Left lung (tissue), 10 donors: ENCODE results near the gene TPRA1. TPM values are rescaled to one million over a fixed set of nuclear protein-coding genes. Genes with fewer than 3 reads are reported as not detected.

Source experiments
- ATAC-seq: fragments of 200-7000 bp; cut with Tn5 transposase; one replicate; pipeline ENCODE4 v1.9.1; 2020; ENCODE audit warnings: moderate library complexity
- DNase-seq, 4 donors: peaks; one replicate each; pipeline ENCODE4 v3.0.0-alpha.2; 2013 to 2020
- H3K27ac ChIP-seq, 2 donors: fragments of 200-600 bp; sonication (generic) in 1 of 2; one replicate each; pipeline versions ENCODE4 v1.5.0 to v1.8.0; 2020 to 2021
- H3K27me3 ChIP-seq, 2 donors: fragments of 200-600 bp; sonication (generic) in 1 of 2; one replicate each; pipeline versions ENCODE4 v1.5.0 to v1.8.0; 2020 to 2021
- H3K36me3 ChIP-seq, 2 donors: fragments of 200-600 bp; sonication (generic) in 1 of 2; one replicate each; pipeline versions ENCODE4 v1.5.0 to v1.8.0; 2020 to 2021
- H3K4me1 ChIP-seq, 2 donors: fragments of 200-600 bp; one replicate each; pipeline ENCODE4 v1.8.0; 2021
- H3K4me3 ChIP-seq, 2 donors: fragments of 200-600 bp; sonication (generic) in 1 of 2; one replicate each; pipeline versions ENCODE4 v1.5.0 to v1.8.0; 2020 to 2021; ENCODE audit warnings: mild to moderate bottlenecking in 1 of 2
- H3K9me3 ChIP-seq, 2 donors: fragments of 200-600 bp; sonication (generic) in 1 of 2; one replicate each; pipeline versions ENCODE4 v1.5.0 to v1.8.0; 2020 to 2021
- intact Hi-C, 2 donors: fragments of 100-400 bp; cut with DNase I; formaldehyde crosslinking; loops; one replicate each; pipeline versions ENCODE4 v1.11.2 to v1.14.2; 2022
- polyA plus RNA-seq, 6 donors: library from polyadenylated mRNA; unstranded; fragments of 120-200 nt; gene quantifications; one replicate each; pipeline ENCODE4 v1.2.1, GENCODE V29; 2013; ENCODE audit not compliant: insufficient read length in 6 of 6
- total RNA-seq, 2 donors: library from RNA; stranded (reverse); fragmentation: NEBNext Ultra II Directional; extraction: Animal tissue kit (Norgen Biotek cat#: 25700); gene quantifications; one replicate each; pipeline ENCODE4 v1.2.1, GENCODE V29; 2021
- TF ChIP-seq, protein P1 (sequence below), 2 donors: fragments of 200-600 bp; sonication (generic) in 1 of 2; IDR thresholded peaks; one replicate each; pipeline versions ENCODE4 v1.5.0 to v1.8.0; 2021; ENCODE audit warnings: antibody characterized with exemption in 2 of 2
- donor health status: DM: no; HTN: yes; CAD: no.
- donor health status: DM: no; HTN: no; CAD: no.

TPRA1 gene
- total and polyA plus RNA-seq, 8 donors = 25.1 to 40.5 (median 32.0) TPM

DNA sequence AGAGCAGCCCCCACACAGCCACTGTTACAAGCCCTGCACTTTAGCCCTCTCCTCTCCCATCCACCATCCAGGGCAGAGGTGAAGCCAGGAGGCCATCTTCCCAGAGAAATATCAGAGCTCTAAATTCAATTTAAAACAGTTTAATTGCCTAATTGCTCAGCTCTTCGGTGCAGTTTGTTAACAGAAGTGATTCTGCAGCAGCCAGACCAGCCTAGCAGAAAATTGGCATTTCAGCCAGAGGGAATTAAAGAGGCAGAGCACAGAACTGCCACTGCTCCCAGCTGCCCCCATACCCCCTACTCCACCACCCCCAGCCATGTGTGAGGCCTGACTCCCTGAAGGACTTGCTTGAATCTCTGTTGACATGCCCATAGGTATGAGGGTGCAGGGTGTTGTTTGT, 38.5 kb downstream of the TPRA1 start:
- TF ChIP-seq, protein P1, sequence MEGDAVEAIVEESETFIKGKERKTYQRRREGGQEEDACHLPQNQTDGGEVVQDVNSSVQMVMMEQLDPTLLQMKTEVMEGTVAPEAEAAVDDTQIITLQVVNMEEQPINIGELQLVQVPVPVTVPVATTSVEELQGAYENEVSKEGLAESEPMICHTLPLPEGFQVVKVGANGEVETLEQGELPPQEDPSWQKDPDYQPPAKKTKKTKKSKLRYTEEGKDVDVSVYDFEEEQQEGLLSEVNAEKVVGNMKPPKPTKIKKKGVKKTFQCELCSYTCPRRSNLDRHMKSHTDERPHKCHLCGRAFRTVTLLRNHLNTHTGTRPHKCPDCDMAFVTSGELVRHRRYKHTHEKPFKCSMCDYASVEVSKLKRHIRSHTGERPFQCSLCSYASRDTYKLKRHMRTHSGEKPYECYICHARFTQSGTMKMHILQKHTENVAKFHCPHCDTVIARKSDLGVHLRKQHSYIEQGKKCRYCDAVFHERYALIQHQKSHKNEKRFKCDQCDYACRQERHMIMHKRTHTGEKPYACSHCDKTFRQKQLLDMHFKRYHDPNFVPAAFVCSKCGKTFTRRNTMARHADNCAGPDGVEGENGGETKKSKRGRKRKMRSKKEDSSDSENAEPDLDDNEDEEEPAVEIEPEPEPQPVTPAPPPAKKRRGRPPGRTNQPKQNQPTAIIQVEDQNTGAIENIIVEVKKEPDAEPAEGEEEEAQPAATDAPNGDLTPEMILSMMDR (IDR thresholded peaks at IDR 0.05) = no peak
- Histone ChIP-seq H3K4me1 (peaks cover 0 to 11% of the 10 kb centered on the region in 2 donors), H3K27ac (no peak overlapping the region), H3K9me3 (no peaks in the 10 kb centered on the region), H3K36me3 (no peaks in the 10 kb centered on the region), H3K27me3 (no peaks in the 10 kb centered on the region), H3K4me3 (no peak overlapping the region)
- ATAC-seq (no peak), DNase-seq (peak in 1 of 4 donors; percentile 6)
- intact Hi-C loops = no loop called here

DNA sequence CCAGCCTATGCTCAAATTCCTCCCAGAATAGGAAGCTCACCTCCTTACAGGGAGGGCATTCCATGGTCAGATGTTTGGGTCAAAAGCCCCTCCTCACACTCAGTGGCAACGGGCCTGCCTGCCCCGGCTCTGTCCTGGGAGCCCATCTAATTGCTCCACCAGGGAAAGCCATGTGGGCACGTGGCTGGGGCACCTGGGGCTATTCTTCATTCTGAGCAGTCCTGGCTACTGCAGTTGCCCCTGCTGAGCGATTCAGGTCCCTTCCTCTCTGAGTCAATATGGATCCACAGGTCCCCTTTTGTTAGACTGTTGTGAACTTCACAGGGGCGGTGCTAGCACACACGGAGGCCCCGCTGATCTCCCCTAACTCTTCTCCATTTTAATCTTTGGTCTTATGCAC, 39.4 kb downstream of the TPRA1 start:
- Histone ChIP-seq H3K36me3 (no peaks in the 10 kb centered on the region), H3K27ac (no peak overlapping the region), H3K27me3 (no peaks in the 10 kb centered on the region), H3K4me1 (peaks cover 0 to 13% of the 10 kb centered on the region in 2 donors), H3K4me3 (no peak overlapping the region), H3K9me3 (no peaks in the 10 kb centered on the region)
- ATAC-seq (no peak), DNase-seq (peak in 1 of 4 donors; percentile 56)
- TF ChIP-seq, protein P1 (IDR thresholded peaks at IDR 0.05) = no peak
- intact Hi-C loops = no loop called here

DNA sequence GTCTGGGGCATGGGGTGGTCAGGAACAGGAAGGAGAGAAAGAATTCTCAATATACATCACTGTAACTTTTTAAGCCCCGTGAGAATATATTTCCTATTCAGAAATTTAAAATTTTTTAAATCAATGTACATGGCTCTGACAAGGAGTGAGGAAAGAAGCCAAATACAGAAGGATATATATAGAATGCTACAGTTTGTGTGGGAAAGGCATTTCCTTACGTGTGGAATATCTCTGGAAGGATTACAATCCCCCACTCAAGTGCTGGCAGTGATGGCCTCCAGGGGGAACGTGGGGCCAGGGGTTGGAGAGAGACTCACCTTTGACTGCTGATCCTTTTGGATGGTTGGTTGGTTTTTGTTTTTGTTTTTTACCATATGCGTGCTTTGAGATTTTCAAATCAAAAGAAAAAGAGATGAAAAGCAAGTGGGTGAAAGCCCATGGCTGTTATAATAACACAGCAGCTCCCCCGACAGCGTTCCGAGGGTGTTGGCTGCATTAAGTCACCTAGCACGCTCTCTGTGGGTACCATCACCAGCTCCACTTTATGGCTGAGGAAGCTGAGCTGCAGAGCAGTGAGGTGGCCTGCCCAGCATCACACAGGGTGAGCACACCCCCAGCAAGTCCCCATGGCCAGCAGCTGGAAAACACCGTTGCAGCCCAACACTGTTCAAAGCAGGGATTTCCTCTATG, 39.9 kb downstream of the TPRA1 start:
- DNase-seq = peak in 1 of 4 donors; percentile 25
- H3K9me3 ChIP-seq = no peaks in the 10 kb centered on the region
- H3K4me1 ChIP-seq = peaks cover 0 to 13% of the 10 kb centered on the region in 2 donors
- H3K36me3 ChIP-seq = no peaks in the 10 kb centered on the region
- H3K27ac ChIP-seq = no peak overlapping the region
- TF ChIP-seq, protein P1 (IDR thresholded peaks at IDR 0.05) = no peak
- no peak for ATAC-seq
- intact Hi-C loops = no loop called here
- no peak overlapping the region for H3K4me3 ChIP-seq
- H3K27me3 ChIP-seq = no peaks in the 10 kb centered on the region

DNA sequence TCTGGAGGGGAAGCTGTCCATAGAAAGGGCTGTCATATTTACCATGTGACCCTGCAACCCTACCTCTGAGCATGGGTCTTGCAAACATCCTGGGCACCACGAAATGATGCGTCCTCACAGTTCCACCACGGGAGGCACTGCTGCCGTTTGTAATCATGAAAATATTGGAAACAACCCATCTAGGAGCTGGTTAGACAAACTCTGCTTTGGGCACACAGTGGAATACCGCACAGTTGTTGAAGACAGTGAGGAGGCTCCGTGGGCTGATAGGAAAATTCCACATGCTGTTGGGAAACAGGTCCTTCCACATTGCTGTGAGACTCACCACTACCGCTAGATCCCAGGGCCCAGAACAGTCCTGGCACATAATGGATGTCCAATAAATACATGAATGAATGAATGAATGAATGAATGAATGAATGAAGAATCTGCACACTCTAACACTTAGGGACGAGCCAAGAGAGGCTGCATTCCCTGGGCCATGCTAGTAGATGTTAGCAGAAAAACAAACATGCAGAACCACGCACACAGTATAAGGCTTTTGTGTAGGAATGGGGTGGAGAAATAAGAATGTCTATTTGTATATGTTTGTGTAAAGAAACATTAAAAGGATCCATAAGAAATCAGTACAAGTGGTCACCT, 40.6 kb downstream of the TPRA1 start:
- no peak overlapping the region for H3K27ac ChIP-seq
- intact Hi-C loops = no loop called here
- TF ChIP-seq, protein P1 (IDR thresholded peaks at IDR 0.05) = no peak
- DNase-seq (no peak), ATAC-seq (no peak)
- no peaks in the 10 kb centered on the region for H3K36me3 ChIP-seq
- no peaks in the 10 kb centered on the region for H3K9me3 ChIP-seq
- H3K4me3 ChIP-seq = no peak overlapping the region
- no peaks in the 10 kb centered on the region for H3K27me3 ChIP-seq
- peaks cover 0 to 13% of the 10 kb centered on the region in 2 donors for H3K4me1 ChIP-seq

DNA sequence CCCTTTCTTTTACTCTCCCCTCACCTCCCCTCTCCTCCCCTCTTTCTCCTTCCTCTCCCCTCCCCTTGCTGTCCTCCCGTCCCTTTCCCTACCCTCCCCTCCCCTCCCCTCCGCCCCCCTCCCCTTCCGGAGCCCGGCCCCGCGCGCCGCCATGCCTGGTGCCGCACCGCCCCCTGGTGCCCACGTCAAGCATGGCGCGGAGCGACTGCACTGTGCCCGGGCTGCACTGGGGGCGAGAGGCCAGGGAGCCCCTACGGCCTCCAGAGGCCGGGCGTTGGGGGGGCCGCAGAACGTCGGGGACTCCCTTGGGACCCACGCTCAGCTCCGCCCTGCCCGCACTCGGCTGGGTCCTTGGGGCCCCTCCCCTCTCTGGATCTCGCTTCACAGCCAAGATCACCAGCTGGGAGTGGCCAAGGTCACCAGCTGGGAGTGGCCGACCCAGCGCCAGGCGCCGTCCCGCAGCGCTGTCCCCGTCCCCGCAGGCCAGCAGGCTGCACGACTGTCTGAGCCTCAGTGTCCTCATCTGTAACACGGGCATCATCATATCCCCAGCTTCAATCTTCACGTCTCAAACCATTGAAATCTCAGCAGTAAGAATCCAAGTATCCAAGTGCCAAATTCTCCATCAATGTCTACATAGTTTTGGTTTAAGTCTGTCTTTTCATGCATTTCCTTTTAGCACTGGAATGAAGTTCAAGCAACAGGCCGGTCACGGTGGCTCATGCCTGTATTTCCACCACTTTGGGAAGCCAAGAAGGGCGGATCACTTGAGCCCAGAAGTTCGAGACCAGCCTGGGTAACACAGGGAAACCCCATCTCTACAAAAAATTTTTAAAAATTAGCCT, 42.5 kb downstream of the TPRA1 start:
- DNase-seq = peak; percentile 53 to 94 (median 72)
- H3K27me3 ChIP-seq = no peaks in the 10 kb centered on the region
- intact Hi-C loops = no loop called here
- H3K4me3 ChIP-seq = peak overlapping the region; percentile 37 to 52
- H3K36me3 ChIP-seq = no peaks in the 10 kb centered on the region
- TF ChIP-seq, protein P1 (IDR thresholded peaks at IDR 0.05) = peak; percentile 47 to 80
- ATAC-seq = peak; percentile 91
- H3K27ac ChIP-seq = peak overlapping the region in 1 of 2 donors; percentile 31
- no peaks in the 10 kb centered on the region for H3K9me3 ChIP-seq
- H3K4me1 ChIP-seq = peaks cover 0 to 20% of the 10 kb centered on the region in 2 donors
